GM19240 (cell line): Measurements from ENCODE around the gene TAAR2.
"Not testable (repeated sequence)": the region's sequence is repeated elsewhere in the genome, so short reads cannot be mapped to it uniquely, and the experiment has no call there.

Experiments used
- DNase-seq: peaks from one replicate; pipeline ENCODE4 v3.0.0; 2011; ENCODE audit warnings: low spot score; ENCODE audit not compliant: insufficient read length

Gene TAAR2, protein sequence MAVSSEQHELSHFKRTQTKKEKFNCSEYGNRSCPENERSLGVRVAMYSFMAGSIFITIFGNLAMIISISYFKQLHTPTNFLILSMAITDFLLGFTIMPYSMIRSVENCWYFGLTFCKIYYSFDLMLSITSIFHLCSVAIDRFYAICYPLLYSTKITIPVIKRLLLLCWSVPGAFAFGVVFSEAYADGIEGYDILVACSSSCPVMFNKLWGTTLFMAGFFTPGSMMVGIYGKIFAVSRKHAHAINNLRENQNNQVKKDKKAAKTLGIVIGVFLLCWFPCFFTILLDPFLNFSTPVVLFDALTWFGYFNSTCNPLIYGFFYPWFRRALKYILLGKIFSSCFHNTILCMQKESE

DNA sequence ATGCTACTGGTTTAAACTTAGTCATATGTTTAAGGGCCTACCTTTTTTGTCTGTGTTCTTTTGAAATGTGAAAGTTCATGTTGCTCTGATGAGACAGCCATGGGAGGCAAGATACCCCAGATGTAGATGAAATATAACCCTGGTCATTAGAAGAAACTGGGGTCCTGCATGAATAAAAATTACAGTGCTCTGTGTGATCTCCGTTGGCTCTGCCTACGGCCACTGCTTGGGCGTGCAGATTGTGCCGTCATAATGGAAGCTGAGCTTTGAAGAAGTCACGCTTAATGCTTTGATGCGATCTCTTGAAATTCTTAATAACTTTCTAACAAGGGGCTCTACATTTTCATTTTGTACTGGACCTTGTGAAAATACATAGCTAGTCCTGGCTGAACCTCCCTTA, at the start of gene TAAR2:
Gene TAAR2 (minus strand): TSS at position 101 of the 400 bp plus-strand sequence. CDS start 0 bp downstream, at position 101.
- DNase-seq: no peak

- no peak for DNase-seq
Measured at GRCh38 chr6:132673376-132674094, 49.5 kb upstream of the TAAR2 start.

DNA sequence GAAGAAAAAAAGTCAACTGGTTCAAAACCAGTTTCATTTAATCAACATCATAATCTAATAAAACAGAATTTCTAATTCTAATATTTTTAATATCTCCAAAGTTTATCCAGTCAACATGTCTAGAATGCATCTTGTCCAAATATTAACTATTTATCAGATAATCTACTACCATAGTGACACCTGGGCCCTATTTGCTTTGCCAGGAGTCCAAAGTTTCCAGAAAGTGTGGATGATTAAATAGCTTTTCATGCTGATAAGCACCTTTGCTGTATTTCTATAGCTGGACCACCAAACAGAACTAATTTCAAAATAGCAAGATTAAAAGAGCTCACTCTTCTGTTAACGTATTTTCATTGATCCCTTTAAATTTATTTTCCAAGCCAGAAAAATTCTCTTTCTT, 47.2 kb upstream of the TAAR2 start:
- DNase-seq: no peak

- DNase-seq: no peak
Measured at GRCh38 chr6:132669690-132670291, 45.7 kb upstream of the TAAR2 start.

DNA sequence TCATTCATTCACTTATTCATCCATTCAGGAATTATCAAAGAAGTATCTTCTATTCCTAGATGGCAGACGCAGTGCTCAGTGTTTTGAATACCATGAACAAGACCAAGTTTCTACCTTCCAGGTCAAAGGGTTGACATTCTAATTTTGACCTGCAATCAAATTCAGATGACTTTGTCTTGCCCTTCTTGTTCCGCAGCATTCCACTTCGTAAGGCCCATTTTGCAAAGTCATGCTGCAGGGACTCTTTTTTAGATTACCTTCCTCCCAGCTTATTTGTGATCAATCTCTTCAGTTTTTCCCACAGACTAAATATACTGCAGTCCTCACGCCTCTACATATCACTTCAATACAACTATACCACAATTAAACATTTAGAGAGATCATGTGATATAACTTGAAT, 42.0 kb upstream of the TAAR2 start:
- DNase-seq: no peak

GRCh38 chr6:132664309-132665034, 40.4 kb upstream of the TAAR2 start:
- no peak for DNase-seq

- DNase-seq: no peak
Measured at GRCh38 chr6:132663661-132664060, 39.6 kb upstream of the TAAR2 start.

DNA sequence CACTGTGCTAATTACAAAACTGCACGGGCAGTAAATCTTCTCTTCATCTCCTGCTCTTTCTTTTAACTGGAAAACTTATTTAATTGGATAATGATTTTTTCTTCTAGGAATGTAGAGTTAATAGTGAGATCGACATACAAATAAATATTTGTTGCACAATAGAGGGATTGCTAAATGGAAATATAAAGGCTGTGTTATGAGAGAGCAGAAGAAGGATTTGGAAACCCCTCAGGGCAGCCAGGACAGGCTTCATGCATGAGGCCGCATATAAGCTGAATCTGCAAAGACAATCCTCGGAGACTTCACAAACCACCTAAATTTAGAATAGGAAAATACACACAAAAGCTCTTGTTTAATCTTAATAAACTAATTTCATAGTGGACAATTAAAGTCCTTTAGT, 37.8 kb upstream of the TAAR2 start:
- no peak for DNase-seq

GRCh38 chr6:132659082-132659481, 35.0 kb upstream of the TAAR2 start, which contains the start of gene TAAR1:
Gene TAAR1 (minus strand): TSS chr6:132659182. CDS start chr6:132646003, 13,179 bp downstream.
- no peak for DNase-seq

DNA sequence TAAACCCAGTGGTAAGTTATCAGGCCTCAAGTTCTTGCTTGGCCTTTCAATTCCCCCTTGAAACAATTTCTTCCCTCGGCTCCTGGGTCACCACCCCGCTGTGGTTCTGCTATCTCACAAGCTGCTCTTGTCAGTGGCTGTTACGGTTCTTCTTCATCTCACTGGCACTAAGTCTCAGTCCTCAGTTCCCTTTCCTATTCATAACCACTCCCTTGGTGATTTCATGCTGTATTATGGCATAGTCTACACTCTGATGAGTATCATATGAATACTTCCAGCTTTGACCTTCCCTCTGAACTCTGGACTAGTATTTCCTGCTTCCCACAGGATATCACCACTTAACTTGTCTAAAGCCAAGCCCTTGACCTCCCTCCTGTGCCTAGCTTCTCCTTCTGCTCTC, 27.0 kb upstream of the TAAR2 start:
- no peak for DNase-seq

DNA sequence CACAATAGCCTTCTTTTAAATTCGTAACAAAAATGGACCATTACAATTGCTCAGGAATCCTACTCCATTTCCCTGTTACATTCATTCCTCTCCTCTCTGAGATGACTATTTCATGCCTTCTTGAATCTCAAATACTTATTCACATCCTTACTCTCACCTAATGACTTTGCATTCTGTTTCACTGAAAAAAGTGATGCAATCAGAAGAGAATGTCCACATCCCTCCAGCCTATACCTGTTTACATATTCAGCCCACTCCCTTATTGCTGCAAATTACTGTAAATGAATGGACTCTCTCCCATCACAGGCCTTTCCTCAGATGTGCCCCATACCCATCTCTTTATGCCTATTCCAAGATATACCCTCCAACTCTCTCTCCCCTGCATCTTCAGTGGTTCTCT, 26.4 kb upstream of the TAAR2 start:
- no peak for DNase-seq

DNA sequence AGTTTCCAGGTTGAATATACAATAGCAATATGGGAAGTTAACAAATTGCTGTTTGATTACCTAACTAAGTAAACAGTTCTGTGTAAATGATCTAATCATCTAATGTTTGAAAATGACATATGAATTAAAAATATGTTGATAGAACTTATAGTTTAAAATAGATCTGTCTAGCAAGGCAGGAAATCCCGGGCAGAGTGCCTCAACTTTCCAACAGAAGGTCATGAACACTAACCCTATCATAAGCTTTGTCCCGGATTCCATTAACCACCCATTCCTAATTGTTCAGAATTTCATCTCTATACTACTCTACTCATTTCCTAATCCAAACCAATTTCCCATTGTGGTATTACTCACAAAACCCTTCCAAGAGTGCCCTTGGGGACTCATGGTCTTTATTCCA, 24.8 kb upstream of the TAAR2 start:
- no peak for DNase-seq

- peak; percentile 33 for DNase-seq
Measured at GRCh38 chr6:132648356-132648755, 24.3 kb upstream of the TAAR2 start.

DNA sequence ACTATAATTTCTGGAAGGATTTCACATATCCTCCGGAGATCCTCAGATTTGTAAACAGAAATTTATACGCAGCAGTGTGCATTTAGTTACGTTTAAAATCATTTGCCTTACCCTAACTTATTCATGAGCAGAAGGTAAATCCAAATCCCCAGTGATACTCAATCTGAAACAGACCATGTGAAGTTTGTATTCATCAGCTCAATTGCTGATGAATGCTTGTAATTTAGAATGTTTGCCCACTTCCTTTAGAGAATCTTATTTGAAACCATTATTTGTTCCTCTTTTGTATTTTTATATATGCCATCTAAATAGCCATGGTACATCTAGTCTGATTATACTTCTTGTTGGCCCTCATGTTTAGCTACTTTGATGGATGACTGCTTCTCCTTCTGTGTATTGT, 19.5 kb upstream of the TAAR2 start:
- no peak for DNase-seq

DNA sequence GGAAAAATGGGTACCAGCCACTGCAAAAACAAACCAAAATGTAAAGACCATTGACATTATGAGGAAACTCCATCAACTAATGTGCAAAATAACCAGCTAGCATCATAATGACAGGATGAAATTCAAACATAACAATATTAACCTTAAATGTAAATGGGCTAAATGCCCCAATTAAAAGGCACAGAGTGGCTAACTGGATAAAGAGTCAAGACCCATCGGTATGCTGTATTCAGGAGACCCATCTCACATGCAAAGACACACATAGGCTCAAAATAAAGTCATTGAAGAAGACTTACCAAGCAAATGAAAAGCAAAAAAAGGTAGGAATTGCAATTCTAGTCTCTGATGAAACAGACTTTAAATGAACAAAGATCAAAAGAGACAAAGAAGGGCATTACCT, 13.1 kb upstream of the TAAR2 start:
- DNase-seq: not testable (repeated sequence)

DNA sequence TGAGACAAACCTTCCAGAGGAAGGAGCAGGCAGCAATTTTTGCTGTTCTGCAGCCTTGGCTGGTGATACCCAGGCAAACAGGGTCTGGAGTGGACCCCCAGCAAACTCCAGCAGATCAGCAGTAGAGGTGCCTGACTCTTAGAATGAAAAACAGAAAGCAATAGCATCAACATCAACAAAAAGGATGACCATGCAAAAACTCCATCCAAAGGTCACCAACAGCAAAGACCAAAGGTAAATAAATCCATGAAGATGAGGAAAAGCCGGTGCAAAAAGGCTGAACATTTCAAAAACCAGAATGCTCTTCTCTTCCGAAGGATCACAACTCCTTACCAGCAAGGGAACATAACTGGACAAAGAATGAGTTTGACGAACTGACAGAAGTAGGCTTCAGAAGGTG, 11.8 kb upstream of the TAAR2 start:
- not testable (repeated sequence) for DNase-seq

DNA sequence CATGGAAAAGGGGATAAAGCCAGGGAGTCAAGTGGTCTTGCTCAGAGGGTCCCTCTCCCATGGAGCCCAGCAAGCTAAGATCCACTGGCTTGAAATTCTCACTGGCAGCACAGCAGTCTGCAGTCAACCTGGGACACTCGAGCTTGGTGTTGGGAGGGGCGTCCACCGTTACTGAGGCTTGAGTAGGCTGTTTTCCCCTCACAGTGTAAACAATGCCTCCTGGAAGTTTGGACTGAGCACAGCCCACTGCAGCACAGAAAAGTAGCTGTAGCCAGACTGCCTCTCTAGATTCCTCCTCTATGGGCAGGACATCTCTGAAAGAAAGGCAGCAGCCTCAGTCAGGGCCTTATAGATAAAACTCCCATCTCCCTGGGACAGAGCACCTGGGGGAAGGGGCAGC, 11.2 kb upstream of the TAAR2 start:
- DNase-seq: not testable (repeated sequence)

GRCh38 chr6:132634796-132635195, 10.7 kb upstream of the TAAR2 start:
- no peak for DNase-seq

GRCh38 chr6:132633362-132633761, 9.3 kb upstream of the TAAR2 start:
- no peak for DNase-seq

DNA sequence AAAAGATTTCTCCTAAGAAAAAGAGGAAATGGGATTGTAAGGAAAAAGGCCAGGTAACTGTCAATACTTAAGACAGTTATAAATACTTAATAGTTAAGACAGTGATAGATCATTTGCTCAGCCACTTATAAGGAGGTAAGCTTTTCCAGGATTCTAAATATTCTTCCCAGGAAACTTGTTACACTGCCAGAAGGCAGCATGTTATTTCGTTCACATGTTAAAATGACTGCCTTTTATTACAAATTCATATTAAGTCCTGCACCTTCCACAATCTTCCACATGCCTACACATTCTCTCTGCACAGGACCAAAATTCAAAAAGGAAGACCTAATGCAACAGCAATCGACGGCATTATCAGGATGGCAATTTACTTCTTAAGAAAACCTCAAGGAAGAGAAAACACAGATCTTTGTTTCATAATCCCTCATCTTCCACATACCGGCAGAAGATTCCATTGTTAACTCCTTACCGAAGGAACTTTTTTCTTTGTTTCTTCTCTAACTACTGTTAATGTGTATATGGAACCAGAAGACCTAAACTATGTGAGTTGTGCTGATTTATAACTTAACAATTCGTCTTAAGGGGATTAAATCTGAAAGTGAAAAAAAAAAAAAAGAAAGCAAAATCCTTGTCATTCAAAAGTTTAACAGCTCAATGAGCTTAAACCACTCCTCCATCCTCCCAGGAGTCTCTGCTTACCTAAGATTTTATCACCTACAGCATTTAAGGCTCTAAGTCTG, 799 bp downstream of the TAAR2 start:
- DNase-seq: no peak

GRCh38 chr6:132616677-132617076, 7.4 kb downstream of the TAAR2 start:
- no peak for DNase-seq
